ENCODE measurements around the gene TRMU.

The TRMU gene

DNA sequence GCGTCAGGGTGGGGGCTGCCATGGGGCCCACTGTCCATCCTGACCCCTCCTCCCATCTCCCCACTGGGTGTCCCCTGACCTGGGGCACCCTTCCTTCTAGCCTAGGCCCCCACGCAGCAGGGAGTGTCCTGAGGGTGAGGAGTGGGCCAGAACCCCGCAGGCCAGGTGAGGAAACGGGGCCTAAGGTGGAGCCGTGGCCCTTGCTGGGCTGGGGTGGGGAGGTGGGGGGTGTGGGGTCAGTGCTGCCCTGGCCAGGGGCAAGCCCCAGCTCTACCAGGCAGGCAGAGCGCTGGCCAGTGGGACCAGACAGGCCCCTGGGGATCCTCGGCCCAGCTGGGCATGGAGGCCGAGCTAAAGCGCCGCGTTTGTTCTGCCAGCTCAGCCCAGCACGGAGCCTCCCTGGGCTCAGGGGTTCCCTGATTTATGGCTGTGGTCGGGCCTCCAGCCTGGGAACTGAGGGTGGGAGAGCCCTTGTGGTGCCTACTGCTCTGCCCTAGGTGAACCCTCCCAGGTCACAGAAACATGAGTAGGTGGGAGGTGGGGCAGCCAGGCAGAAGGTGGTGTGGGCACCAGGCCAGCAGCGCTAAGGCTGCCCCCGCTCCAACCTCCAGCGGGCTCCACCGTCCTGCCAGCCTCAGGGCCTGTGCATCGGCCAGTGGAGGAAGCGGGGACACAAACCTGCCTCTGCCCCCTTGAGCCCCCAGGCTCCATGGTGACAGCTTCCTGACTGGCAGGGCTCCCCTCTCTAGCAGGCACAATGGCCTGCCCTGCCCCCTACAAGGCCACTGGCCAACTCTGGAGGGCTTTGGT lies 22.4 kb downstream of the TRMU start:
- DNase-seq, result no peak

DNA sequence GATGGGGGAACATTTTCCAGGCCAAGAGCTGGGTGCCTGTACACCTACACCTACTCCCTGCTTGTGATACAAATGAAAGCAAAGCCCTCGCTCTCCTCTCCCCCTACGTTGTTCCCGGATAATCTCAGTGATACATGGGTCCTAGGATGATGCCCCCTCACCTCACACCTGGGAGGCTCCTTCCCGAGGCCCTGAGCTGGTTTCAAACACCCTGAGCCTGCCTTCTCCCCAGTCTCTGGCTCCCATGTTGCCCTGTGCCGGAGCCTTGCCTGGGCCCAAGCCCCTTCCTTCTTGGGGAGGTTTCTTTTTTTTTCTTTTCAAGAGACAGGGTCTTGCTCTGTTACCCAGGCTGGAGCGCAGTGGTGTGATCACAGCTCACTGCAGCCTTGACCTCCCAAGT lies 23.3 kb downstream of the TRMU start:
- DNase-seq, result no peak

DNA sequence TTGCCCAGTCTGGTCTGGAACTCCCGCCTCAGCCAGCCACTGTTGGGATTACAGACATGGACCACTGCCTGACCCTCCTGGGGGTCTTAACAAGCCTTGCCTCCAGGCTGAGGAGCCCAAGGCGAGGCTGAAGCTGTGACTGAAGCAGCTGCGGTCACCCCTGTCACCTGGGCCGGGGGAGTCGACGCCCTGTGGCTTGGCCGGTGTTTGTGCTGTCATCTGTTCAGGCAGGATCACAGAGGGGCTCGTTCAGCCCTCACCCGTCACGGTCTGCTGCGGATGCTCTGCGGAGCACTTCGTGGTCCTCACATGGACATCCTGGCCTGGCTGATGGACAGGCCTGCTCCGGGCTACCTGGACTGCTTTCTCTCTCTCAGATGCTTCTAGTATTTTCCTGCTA lies 23.8 kb downstream of the TRMU start:
- DNase-seq, result no peak

DNA sequence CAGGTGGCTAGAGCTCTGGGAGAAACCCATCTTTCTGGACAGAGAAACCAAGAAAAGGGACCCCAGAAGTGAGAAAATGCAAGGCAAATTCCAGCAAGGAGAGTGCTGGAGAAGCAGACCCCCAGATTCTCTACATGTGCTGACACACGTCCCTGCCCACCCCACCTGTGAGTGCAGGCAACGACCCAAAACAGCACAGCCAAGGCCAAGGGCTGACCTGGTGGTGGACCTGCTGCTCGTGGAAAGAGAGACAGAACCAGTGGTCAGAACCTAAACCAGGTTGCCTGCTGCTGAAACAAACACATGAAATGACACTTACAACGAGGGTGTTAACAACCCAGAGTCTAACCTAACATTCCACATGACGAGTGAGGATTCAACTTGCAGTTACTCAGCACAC lies 24.6 kb downstream of the TRMU start:
- DNase-seq, result no peak

DNA sequence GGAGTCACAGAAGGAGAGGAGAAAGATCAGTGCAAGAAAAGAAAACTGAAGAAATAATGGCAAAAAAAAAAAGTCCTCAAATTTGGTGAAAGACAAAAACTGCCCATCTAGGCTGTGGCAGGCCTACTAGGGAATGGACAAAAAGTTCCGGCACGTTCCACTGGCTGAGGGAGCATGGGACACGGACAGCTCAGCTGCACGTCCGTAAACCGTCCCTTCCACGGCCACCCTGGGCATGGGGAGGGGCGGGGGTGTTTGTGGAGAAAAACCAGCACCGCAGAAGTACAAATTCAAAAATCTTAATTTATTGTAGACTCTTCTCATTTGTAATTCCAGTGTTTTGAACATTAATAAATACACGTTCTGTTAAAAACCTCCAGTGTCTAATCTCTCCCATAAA lies 25.4 kb downstream of the TRMU start:
- DNase-seq, result no peak

GRCh38 chr22:46361826-46362202 lies 26.3 kb downstream of the TRMU start:
- DNase-seq, result no peak

DNA sequence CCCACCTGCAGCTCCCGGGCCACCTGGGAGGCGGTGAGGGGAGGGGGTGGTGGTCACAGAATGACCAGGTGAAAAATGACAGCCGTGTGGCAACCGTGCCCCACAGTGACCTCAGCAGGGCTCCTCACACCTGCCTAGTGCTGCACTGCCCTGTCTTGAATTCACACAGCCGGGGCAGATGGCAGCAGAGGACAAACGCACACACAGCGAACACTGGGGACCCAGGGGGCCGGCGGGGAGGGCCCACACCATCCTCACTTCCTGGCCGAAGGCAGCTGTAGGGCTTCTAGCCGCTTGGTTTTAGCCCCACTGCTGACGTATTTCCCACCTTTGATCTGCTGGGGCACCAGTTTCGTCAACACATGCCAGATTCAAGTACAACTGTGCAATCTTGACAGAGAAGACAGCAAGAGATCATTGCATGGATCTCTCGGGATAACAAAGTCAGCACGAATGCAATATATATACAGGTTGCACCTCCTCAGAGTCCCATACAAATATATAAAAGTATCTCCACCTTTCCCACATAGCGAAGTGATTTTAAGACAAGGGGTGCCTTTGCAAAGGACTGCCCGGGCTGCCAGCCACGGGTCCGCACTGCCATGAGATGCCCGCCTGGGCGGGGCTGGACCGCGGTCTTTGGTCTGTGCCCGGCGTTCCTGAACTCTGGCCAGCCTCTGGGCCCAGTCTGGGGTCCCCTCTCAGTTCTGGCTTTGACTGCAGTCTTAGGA lies 26.9 kb downstream of the TRMU start:
- DNase-seq, result no peak

DNA sequence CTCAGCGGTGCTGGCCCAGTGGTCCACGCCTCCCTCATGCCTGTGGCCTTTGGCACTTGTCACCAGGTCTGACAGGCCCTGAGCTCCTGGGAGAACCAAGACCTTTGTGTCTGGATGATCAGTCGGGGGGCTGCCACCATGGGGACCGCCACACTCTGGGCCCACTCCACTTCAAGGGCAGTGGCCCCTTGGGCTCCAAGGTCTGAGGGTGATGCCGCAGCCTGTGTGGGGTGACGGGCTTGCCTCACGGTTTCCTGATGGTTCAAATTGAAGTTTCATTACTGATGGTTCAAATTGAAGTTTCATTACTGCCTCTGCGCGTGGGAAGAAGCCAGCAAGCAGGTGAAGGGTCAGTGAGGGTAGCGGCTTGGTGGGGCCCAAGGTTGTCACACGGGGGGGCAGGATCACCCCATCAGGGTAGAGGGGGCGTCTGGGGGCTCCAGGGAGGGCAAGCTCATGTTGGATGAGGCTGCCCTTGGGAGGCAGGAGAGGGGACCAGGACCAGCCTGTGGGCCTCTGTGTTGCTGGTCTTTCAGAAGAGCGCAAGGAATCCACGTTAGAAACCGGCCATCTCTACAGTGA lies 27.5 kb downstream of the TRMU start:
- DNase-seq, result no peak

GRCh38 chr22:46363611-46364321 lies 28.3 kb downstream of the TRMU start:
- no peak for DNase-seq

DNA sequence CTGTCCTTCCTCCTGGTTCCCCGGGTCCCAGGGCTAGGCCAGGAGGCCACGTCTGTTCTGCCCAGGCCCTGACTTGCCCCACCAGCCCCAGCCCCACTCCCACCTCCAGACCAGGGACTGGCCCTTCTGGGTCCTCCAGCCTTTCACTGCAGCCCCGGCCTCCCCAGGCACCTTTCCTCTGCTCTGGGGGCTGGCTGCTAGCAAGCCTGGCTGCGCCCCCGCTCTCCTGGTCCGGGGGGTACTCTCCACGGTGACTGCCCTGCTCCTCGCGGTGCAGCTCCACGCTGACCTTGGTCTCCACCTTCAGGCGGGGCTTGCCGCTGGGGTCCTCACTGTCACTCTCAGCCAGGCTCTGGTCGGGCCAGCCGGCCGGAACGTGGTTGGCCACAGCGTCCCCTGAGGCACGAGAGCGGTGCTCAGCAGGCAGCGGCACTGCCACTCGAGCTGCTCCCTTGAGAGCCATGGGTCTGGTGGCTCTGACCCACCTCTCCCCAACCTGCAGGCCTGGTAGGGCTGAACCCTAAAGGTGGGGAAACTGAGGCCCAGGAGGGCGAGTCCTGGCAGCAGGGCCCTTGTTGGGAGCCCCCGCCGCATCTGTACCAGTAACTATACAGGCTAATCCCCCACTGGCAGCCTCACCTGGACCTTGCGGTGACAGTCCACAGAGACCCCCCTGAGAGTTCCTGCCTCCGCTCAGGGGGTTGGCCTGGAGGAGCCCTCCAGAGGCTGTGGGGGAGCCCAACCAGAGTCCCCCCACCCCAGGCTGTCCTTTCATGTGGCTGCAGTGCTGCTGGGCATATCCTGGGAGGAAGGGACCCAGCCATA lies 29.0 kb downstream of the TRMU start:
- no peak for DNase-seq

GRCh38 chr22:46365166-46365624 lies 29.7 kb downstream of the TRMU start:
- DNase-seq, result no peak

- no peak for DNase-seq
These were observed 30.8 kb downstream of the TRMU start for GRCh38 chr22:46366327-46366731.

DNA sequence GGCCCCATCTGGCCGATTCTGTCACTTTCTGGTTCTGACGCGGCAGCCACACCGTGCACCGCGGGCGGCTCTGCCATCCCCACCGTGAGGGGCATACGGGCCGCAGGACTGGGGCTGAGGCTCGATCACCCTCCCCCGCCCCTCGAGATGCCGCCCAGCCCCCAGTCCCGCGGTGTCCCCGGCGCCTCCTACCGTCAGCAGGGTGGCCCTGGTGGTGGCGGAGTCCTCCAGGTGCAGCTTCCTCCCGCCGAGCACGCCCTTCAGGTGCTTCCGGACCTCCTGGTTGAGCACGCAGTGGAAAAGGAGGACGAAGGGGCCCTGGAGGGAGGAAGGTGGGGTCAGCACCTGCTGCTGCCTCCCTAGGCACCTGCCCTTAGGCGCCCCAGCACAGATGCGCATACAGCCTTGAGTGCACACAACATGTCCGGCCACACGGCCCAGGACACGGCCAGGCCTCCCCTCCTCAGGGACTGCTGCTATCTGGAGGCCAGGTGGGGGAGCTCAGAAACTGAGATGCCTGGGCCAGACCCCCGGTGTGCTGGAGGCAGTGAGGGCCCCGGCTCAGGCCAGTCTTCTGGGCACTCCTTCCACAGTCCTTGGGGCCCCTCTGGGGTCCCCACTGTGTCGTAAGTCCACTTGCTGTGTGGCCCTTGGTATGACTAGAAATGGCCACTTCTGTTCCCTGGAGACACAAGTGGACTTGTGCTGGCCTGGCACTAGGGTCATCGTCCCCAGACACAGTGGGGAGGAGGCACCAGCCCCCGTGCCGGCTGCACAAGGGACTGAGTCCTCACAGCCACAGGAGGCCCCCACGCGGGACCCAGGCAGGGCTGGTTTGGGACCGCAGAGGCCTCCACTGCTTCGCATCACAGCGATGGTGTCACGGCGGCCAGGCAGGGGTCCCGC lies 31.5 kb downstream of the TRMU start:
- DNase-seq, result no peak

GRCh38 chr22:46367707-46368191 lies 32.2 kb downstream of the TRMU start:
- peak; percentile 71 for DNase-seq

DNA sequence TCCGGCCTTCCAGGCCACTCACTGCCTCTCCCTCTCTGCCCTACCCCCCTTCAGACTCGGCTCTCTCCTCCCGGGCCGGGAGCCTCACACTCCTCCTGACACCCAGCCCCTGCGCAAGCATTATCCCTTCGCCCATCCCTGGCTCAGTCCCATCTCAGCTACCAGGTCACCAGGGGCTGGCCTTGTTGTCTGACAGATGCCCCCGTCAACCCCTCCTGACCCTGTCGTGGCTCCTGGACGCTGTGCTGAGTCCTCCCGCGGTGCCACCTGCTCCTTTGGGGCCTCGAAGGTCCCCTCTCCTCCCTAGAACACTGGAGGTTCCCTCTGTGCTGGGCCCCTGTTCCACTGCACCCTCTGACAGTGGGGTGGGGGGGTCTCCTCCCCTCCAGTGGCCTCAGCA lies 32.9 kb downstream of the TRMU start:
- no peak for DNase-seq

DNA sequence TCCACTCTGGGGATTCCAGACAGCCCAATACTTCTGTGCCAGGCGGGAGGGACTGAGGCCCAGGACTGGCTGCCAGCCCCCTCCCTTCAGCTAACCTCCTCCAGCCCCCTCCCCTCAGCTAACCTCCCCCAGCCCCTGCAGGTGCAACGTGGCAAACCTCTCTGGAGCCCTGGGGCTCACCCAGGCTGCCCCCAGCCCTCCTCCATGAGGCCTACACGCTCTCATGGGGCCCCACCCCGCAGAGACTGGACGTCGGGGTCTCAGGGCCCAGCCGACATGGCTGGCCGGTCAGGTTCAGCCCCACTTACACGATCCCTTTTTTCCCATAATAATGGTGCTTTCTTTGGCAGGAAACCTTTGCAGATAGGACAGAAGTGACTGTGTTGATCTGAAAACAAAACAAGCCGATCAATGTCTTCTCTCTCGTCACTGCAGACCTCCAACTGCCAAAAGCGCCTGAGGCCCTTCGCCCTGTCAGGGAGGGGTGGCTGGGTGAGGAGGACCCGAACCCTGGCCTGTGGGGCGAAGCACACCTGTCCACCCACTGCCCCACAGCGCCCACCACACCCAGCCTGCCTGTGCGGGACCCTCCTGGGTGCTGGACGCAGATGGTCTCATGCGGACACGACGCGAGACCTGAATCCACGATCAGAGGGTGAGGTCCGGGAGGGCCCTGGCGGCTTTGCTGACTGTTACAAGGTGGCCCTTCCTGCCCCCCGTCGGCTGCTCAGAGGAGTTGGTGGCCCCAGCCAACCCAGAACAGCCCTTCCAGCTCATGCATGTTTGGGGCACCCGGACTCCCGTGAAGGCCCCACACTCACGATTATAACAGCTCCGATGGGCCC lies 33.6 kb downstream of the TRMU start:
- no peak for DNase-seq

DNA sequence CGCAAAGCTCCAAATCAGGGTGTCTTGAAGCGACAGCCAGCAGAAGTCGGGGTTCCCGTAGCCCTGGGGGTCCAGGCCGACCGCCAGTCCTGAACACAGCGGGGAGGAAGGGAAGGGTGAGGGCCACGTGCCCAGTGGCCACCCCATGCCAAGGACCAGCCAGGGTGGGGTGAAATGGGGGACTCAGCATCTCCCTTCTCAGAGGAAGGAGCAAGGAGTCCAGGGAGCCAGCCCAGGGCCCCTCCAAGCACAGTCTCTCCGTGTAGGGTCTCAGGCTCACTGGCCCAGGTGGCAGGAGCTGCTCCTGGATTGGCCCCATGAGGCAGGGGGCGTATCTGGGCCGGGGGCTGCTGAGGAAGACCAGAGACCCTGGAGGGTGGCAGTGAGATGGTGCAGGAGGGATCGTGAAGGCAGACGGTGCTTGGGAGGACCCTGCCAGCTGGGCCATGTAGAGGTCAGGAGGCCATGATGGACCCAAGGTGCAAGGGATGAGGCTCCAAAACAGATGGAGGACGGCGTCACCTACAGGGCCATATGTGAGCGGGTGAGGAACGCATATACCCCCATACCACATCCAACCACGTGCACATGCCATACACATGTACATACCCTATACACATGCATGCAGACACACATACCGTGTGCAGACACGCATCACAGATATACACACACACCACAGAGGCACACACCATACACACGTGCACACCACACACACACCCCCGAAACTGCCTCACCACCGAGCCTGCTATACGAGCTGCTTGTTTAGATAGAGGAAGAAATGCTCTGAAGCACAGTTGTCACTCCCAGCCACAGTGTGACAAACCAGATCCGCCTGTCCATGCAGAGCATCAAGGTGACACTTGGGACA lies 34.4 kb downstream of the TRMU start:
- DNase-seq, result peak; percentile 27

DNA sequence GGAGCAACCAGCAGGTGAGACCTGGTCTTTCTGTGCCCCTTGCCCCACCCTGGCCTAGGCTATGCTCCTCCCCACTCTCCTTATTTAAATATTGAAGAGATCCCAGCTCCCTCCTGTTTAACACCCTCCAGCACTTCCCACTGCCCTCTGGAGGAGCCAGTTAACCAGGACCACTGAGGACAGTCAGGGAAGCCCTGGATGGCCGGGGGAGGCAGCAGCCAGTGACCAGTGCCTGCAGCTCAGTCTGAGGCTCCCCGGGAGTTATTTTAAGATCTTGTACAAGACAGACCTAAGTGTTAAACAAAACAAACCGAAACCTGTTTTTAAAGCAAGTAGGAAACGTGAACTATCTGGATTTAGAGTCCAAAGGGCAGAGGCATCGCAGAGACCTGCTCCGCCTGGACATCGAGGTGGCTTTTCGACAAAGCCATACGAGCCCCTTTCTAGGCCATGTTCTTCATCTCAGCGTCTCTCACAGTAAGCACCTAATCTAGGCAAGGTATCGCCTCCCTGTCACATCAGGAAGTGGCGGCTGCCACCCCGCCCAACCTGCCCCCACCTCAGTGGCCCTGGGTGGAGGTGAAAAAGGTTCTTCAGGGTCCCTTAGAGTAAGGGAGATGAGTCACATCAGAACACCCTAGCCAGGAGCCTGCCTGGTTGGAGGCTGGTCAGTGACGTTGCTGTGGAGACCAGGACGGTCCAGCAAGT lies 35.2 kb downstream of the TRMU start:
- peak; percentile 73 for DNase-seq
